ENCODE data around the gene NKAIN1. TPM values are rescaled to one million over a fixed set of nuclear protein-coding genes. Genes with fewer than 3 reads are reported as not detected.
"Not testable (repeated sequence)": the region's sequence is repeated elsewhere in the genome, so short reads cannot be mapped to it uniquely, and the experiment has no call there.

The NKAIN1 gene
- total RNA-seq, 1 donor from 2014 or later: 0.92 TPM

DNA sequence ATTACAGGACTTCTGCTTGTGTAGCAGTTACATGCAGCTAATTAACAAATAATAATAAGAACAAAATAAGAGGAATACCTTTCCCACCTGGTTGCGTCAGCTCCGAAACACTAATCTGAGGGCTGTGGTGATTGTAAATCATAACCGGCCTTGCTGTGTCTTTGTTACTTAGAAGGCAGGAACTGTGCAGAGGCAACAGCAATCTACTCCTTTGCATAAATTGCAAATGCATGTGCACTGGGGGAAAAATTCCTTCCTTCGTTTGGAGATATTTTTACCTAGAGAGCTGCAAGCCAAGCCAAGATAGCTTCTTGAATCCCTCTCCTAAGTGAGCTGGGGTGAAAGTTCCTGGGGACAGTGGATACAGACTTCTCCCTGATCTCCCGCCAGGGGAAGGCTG lies 46.0 kb downstream of the NKAIN1 start:
- ATAC-seq: no peak

- no peak for ATAC-seq
Observed at GRCh38 chr1:31191281-31191680, 48.4 kb downstream of the NKAIN1 start.

GRCh38 chr1:31189696-31190674 lies 49.7 kb downstream of the NKAIN1 start:
- ATAC-seq: no peak

- no peak for ATAC-seq
Observed at GRCh38 chr1:31183927-31184554, 55.6 kb downstream of the NKAIN1 start.

DNA sequence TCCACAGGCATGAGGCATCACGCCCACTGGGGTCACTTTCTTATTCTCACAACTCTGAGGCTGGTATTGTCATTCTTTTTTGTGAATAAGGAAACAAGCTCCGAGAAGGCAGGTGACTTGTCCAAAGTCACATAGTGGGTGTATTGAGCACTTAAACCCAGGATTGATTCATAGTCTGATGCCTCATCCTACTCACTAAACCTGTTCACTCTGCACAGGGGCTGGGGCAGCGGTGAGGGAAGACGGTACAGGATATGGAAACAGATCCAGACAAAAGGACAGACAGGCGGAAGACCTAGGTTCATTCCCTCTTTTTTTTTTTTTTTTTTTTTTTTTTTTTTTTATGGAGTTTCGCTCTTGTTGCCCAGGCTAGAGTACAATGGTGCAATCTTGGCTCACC lies 56.6 kb downstream of the NKAIN1 start:
- ATAC-seq: peak; percentile 80

DNA sequence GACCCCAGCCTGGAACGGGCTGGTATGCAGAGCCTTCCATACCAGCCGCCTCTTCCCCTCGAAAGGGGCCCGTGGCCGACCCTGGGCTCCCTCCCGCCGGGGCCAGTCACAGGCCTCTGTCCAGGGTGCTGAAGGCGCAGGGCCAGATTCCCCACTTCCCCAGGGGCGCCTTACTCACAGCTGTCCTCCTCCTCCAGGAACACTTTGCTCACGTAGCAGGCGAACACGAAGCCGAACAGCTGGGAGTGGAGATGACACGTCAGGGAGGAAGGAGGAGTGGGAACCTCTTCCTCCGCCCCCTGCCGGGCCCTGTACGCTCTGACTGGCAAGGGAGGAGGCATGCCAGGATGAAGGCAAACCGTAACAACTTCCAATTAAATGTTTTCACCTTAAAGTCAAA lies 57.3 kb downstream of the NKAIN1 start:
- ATAC-seq: peak; percentile 87

DNA sequence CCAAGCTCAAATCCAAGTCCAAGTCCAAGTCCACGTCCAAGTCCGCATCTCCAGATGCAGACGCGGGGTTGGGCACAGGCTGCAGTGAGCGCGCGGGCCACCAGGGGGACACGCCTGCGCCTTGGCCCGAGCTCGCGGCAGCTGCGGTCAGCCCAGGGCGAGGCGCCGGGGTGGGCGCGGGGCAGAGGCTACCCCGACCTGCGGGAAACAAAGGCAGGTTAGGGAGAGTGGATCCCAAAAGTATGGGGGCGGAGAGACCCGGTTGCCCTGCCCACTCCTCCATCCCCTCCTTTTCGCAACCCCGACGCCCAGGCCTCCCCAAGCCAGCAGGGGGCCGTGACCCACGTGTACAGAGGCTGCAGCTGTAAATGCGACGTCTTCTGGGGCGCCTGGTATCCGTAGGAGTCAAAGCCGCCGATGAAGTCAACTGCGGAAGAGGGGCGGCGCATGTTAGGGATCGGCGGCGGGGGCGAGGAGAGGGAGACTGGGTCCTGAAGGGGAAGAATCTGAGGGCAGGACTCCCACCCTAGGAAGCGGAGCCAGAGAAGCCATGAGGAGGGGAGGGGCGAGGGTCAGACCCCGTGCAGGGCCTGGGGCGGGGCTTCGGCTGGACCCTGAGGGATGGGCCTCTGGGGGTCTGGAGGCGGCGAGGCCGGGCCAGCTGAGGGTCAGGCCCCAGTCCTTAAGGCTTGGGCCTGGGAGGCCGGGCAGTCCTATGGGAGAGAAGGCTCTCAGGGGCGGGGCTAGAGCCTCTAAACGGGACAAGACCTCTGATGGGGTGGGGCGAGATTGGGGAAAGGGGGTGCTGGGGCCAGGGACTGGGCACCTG lies 58.0 kb downstream of the NKAIN1 start:
- peak; percentile 57 for ATAC-seq

DNA sequence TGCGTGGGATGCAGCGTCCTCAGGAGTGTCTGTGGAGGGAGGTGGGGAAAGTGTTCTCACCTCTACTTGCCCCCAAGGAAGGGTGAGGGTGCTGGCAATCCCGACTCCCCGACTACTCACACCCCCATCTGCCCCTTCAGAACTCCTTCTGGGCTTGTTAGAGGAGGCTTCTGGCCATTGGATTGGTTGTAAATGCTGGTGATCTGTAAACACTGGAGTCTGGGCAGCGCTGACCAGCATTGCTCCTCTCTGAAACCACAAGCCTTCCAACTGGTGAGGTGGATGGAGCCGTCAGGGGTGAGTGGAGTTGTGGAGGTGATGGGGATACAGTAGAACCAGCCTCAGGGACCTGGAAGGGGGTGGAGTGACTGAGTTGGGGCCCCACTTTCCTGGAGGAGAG lies 59.3 kb downstream of the NKAIN1 start:
- no peak for ATAC-seq

DNA sequence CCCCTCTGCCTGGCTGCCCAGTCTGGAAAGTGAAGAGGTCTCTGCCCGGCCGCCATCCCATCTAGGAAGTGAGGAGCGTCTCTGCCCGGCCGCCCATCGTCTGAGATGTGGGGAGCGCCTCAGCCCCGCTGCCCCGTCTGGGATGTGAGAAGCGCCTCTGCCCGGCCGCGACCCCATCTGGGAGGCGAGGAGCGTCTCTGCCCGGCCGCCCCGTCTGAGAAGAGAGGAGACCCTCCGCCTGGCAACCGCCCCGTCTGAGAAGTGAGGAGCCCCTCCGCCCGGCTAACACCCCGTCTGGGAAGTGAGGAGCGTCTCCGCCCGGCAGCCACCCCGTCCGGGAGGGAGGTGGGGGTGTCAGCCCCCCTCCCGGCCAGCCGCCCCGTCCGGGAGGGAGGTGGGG lies 63.4 kb downstream of the NKAIN1 start:
- not testable (repeated sequence) for ATAC-seq

DNA sequence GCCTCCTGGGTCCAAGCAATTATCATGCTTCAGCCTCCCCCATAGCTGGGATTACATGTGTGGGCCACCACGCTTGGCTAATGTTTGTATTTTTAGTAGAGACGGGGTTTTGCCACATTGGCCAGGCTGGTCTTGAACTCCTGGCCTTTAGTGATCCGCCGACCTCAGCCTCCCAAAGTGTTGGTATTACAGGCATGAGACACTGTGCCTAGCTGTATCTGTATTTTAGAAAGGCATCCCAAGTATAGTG lies 69.3 kb downstream of the NKAIN1 start:
- ATAC-seq: no peak

DNA sequence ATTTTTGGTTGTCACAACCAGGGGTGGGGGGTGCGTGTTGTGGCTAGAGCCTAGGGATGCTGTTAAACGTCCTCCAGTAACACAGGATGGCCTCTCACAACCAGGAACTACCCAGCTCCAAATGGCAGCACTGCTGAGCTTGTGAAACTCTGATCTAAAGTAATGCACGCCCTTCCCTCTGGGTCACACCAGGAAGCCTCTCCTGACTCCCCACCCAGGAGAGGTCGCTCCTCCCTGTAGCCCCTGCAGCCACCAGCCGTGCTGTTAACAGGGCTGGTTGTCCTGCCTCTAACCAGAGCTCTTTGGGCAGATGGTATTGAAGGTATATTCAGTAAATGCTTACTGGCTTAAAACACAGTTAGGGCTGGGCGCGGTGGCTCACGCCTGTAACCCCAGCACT lies 73.2 kb downstream of the NKAIN1 start:
- no peak for ATAC-seq

- ATAC-seq: no peak
Observed at GRCh38 chr1:31164291-31164690, 75.4 kb downstream of the NKAIN1 start.

DNA sequence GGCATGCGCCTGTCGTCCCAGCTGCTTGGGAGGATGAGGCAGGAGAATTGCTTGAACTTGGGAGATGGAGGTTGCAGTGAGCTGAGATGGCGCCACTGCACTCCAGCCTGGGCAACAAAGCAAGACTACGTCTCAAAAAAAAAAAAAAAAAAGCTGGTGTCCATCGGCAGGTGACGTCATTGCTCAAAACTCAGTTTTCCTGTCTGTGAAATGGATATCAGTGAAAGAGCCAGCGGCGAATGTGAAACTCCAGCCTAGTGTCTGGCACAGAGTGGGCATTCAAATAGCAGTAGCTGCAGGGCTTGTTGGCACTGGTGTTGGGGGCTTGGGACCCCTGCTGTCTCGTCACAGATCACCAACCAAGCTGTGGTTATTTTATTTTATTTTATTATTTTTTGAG lies 75.8 kb downstream of the NKAIN1 start:
- ATAC-seq: no peak

DNA sequence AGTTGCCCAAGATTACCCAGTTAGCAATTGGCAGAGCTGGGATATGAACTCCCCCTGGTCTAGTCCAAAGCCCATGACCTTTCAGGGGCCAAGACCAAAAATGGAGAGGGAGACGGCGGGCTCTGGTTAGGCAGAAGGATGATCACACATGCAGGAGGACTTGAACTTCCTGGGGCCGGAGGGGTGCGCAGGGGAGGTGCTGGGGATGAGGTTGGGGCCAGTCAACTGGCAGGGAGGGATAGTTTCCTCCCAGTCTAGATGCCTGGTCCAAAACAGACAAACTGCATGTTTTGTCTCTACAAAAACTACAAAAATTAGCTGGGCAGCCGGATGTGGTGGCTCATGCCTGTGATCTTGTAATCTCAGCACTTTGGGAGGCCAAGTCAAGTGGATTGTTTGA lies 78.1 kb downstream of the NKAIN1 start:
- no peak for ATAC-seq

GRCh38 chr1:31159869-31160611 lies 79.6 kb downstream of the NKAIN1 start:
- no peak for ATAC-seq

DNA sequence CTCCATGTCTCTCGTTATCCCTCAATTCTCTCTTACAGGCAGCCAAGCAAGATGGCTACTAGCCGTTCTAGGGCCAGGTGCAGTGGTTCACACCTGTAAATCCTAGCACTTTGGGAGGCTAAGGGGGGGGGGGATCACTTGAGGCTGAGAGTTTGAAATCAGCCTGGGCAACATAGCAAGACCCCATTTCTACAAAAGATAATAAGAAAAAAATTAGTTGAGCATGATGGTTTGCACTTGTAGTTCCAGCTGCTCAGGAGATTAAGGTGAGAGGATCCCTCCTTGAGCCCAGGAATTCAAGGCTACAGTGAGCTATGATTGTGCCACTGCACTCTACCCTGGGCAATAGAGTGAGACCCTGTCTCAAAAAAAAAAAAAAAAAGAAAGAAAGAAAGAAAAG lies 80.4 kb downstream of the NKAIN1 start:
- ATAC-seq: no peak

DNA sequence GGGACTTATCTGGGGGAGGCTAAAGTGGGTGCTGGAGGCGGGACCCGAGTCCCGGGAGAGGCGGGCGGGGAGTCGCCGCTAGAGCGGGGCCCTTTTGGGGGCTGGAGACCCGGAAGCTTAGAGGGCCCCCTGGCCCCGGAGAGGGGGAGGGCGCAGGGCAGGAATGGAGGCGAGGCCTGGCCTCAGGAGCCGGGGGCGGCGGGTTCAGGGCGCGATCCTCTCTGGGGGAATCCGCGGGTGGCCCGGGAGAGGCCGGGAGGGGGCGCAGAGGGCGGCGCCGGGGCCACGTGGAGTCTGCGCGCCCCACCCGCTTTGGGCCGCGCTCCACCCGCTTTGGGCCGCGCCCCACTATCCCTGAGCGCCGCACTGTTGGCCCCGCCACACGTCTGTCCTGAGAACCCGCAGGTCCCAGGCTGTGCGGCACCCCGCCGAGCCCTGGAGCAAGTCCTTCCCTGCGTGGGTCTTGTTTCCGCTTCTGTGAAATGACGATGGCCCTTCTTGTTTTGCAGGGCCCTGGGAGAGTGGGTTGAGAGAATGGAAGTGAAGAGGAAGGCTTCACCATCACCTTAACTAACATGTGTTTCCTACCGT lies 84.4 kb downstream of the NKAIN1 start:
- peak; percentile 85 for ATAC-seq

GRCh38 chr1:31154632-31155215 lies 85.0 kb downstream of the NKAIN1 start:
- ATAC-seq: peak; percentile 87

GRCh38 chr1:31154000-31154631 lies 85.6 kb downstream of the NKAIN1 start:
- ATAC-seq: peak; percentile 14

GRCh38 chr1:31153423-31153822 lies 86.3 kb downstream of the NKAIN1 start:
- no peak for ATAC-seq

DNA sequence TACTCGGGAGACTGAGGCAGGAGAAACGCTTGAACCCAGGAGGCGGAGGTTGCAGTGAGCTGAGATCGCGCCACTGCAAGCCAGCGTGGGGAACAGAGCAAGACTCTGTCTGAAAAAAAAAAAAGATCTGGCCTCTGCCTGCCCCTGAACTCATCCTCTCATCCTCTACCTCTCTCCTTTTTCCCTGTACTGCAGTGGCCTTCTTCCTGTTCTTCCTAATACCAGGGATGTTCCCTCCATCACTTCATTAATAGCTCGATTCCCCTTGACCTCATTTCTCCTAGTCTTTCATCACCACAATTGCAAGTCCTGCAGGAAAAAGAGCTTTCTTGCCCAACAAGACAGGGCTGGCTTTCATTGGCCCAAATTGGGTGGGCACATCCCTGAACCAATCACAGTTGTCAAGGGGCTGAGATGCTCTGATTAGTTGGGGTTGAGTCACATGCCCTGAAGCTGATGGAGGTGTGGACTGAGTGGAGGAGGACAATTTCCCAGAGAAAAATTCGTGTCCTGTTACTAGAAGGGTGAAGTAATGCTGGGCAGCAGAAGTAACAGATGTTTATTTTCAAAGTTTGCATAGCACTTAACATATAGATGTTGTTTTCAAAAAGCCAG lies 87.4 kb downstream of the NKAIN1 start:
- ATAC-seq: peak; percentile 32
